Left renal pelvis (tissue), 4 donors: ENCODE results near the gene ITPRID1. TPM values are rescaled to one million over a fixed set of nuclear protein-coding genes. Genes with fewer than 3 reads are reported as not detected.
"Not testable (repeated sequence)": the region's sequence is repeated elsewhere in the genome, so short reads cannot be mapped to it uniquely, and the experiment has no call there.

Experiments used
- DNase-seq, 4 donors: peaks; one replicate each; pipeline ENCODE4 v3.0.0-alpha.2; 2013; ENCODE audit warnings: low read depth in 4 of 4, low spot score in 3 of 4
- polyA plus RNA-seq, 4 donors: library from polyadenylated mRNA; unstranded; fragments of 120-200 nt; gene quantifications; one replicate each; pipeline ENCODE4 v1.2.1, GENCODE V29; 2013; ENCODE audit not compliant: insufficient read length in 4 of 4

ITPRID1 gene
- polyA plus RNA-seq, 4 donors: 0.11 to 0.18 TPM; not detected in 2

DNA sequence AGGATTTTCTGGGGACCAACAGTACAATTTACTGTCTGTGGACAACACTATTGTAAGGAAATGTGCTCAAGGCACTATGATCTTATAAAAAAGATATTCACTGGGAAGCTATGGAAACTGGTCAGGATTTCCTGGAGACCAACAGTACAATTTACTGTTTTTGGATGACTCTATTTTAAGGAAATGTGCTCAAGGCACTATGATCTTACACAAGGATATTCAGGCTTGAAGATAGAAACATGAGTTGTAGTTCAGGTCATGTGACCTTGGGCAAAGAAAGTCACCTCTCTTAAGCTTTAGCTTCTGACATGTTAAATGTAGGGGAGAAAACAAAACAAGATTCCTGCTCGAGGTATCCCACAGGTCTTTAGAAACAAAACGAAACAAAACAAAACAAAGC is 1.7 kb upstream of the ITPRID1 start:
- no peak for DNase-seq

- DNase-seq: no peak
Measured at GRCh38 chr7:31516680-31517502, 3.0 kb downstream of the ITPRID1 start.

- no peak for DNase-seq
Measured at GRCh38 chr7:31517513-31517912, 3.6 kb downstream of the ITPRID1 start.

DNA sequence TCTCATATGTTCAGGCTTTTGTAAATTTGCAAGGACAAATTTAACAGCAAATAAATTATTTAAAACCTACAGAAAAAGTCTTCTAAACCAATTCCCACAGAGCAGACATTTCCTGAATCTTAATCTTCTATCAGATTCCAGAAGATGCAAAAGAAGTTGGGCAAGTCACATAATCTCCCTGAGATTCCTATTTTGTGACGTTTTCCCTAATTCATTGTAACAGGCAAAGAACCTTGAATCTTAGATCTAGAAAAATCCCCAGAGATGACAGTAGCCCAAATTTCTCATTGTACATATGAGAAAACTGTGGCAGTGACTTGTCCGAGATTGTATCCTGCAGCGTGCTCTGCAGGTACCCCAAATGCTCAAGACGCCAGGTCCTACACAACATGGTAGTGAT is 4.9 kb downstream of the ITPRID1 start:
- DNase-seq: no peak

GRCh38 chr7:31521336-31522010 is 7.6 kb downstream of the ITPRID1 start:
- no peak for DNase-seq

GRCh38 chr7:31526864-31527263 is 13.0 kb downstream of the ITPRID1 start:
- no peak for DNase-seq

DNA sequence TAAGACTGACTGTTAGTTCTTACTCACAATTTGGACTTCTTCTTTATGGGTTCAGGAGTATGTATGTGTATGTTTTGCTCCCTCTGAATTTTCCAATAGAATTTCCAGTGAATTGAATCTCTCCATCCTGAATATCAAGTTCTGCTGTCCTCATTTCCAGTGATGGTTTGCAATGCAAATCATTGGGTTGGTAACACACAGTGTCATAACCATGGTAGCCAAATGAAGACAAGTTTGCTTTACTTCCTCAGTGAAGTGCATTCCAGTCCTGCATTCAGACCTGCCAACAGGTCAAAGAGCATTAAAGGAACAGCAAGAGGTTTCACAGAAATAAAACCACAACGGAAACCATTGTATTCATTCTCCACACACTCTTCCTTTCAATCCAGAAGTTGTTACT is 15.2 kb downstream of the ITPRID1 start:
- DNase-seq: no peak

DNA sequence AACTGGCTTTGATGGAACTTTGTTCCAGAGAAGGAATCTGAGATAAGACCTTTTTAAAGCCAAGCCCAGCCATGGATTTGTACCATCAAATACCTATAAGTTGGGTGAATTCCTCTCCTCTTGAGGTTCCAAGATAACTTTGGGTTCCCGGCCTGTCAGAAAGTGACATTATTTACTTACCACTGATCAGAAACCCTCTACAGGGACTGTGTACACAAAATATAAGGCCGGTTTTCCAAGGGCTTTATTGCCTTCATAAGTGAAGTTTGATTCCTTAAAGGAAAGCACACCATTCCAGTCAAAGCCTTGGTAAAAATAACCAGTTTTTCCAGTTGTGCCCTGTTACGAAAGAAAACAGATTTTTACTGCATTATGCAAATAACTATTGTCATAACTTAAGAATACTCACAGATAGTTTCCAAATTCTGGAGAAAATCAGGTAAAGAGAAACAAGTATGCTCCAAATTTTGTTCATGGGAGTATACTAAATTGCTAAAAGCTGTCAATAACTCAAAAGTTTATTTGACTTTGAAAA is 26.8 kb downstream of the ITPRID1 start:
- not testable (repeated sequence) for DNase-seq

GRCh38 chr7:31545549-31545948 is 31.7 kb downstream of the ITPRID1 start:
- no peak for DNase-seq

DNA sequence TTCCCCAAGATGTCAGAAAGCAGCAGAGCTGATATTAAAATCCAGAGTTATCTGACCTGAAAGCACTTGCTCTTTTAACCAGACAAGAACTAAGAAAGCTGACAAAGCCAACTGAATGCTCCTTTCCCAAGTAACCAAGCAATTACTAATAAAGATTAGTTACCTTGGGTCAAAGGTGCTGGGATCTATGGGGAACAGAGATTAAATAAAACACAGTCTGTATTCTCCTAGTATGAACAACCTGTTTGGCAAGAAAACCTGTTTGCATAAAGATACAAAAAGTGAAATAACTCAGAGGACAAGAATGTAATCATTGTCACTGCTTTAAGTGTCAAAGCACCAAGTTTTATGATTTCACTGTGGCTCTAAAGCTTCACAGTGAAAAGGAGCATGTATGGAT is 35.7 kb downstream of the ITPRID1 start:
- DNase-seq: no peak

- no peak for DNase-seq
Measured at GRCh38 chr7:31550432-31550831, 36.5 kb downstream of the ITPRID1 start.

DNA sequence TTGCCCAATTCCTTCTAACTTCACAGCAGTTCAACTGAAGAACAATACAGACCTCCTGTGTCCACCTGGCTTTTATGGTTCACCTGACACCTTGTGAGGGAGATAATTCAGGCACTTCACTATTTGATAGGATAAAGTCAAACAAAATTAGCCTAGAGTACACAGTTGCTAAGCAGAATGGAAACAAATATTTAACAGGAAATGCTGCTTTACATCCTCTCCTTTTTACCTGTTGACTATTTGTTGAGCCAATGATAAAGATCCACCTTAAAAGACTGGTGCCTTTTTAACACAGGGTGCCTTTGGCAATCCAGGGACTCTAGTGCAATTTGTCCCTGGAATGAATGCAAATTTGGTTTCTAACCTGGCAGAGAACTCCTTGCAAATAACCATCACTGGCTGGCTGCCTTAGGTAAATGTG is 39.8 kb downstream of the ITPRID1 start:
- no peak for DNase-seq

- no peak for DNase-seq
Measured at GRCh38 chr7:31562002-31562401, 48.1 kb downstream of the ITPRID1 start.

DNA sequence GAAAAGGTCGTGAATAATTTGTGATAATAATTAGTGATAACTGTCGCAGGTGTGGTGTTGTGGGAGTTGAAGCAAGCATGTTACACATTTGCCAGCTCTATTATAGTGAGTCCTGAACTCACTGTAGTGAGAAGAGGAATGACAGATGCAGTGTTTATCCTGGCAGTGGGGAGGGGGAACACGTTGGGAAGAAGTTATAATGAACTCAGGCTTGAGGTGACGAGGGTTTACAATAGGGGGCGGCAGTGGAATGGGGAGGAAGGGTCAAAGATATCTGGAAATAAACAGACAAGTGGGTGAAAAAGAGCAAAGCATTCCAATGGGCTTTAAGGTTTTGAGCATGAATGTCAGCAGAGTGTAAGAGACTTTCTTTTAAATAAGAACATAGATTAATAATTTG is 49.6 kb downstream of the ITPRID1 start:
- DNase-seq: no peak

DNA sequence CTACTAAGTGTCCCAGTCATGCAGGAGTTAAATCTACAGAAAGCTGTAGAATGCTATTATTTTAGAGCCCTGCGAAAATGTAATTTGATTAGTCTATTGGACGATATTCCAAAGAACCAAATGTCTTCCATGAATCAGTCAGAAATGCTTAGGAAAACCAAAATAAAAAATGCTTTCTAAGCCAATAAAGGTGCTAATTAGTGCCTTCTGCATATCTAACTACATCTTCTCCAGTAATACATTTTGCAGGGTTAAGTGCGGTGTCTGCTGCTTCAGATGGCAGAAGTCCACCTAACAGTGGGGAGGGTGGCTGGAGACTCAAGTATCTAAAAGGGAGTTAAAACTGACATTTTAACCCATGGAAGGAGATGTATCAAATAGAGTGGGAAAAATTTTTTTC is 50.1 kb downstream of the ITPRID1 start:
- no peak for DNase-seq

DNA sequence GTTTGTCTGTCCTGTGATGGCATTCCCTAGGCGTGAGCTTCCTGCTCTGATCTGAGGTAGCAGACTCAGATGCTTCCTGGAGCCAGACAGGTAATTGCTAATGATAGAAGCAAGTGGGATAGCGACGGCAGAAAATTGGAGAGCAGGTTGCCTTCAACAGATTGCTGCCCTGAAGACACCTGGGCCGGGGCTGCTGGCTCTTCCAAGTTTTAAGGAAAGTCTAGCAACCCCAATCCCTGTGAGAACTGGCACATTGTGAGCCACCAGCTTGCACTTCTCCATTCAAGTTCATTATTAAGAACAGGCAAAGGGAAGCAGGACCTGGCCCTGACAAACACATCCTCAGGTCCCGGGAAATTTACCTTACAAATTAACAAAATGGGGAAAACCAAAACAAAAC is 50.8 kb downstream of the ITPRID1 start:
- no peak for DNase-seq

GRCh38 chr7:31569528-31569927 is 55.6 kb downstream of the ITPRID1 start:
- DNase-seq: no peak

- no peak for DNase-seq
Measured at GRCh38 chr7:31583526-31583925, 69.6 kb downstream of the ITPRID1 start.

- DNase-seq: no peak
Measured at GRCh38 chr7:31583942-31584341, 70.1 kb downstream of the ITPRID1 start.

DNA sequence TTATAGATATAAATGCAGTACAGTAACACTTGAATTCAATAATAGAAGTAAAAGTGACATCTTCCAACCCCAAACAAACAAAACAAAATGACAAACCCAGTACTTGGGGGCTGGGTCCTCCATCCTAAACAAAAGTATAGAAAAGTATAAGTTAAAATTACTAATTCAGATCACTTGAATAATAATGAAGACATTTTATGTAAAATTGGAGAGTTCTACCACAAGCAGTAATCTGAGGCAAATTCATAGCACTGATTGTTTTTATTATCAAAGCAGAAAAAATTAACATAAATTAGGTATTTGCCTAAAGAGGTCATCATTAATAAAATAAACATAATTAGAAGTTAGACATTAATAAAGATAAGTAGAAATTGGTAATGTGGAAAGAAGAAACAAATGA is 81.5 kb downstream of the ITPRID1 start:
- DNase-seq: no peak

GRCh38 chr7:31602041-31602625 is 88.2 kb downstream of the ITPRID1 start:
- DNase-seq: no peak

GRCh38 chr7:31603046-31603445 is 89.2 kb downstream of the ITPRID1 start:
- DNase-seq: no peak
